DOHH2 (cell line): ENCODE measurements around the gene EME2.

Experiments used
- EZH2phosphoT487 ChIP-seq: fragments of 200-600 bp; sonication (generic); IDR thresholded peaks from 2 replicates; pipeline ENCODE4 v1.6.1; 2017; ENCODE audit warnings: borderline replicate concordance, mild to moderate bottlenecking, antibody characterized with exemption, low read length, moderate library complexity, mixed read lengths
- TF ChIP-seq, protein P1 (sequence below): fragments of 200-600 bp; sonication (generic); IDR thresholded peaks from one replicate; pipeline ENCODE4 v1.5.1; 2014; ENCODE audit warnings: antibody characterized with exemption, mild to moderate bottlenecking, low read depth, low read length; ENCODE audit not compliant: poor library complexity, severe bottlenecking

DNA sequence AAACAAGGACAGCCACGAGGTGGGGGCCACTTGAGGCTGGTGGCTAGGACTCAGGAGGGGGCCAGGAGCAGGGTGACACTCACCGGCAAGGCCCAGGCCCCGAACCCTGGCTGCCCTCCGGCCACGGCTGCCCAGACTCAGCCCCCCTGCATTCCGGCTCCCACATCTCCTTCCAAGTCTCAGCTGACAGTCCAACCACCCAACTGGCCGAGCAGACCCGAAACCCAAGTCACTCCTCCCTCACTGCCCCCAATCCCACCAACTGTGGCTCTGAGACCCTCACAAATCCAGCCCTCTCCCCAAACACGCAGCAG, 44.6 kb downstream of the EME2 start:
- TF ChIP-seq, protein P1, sequence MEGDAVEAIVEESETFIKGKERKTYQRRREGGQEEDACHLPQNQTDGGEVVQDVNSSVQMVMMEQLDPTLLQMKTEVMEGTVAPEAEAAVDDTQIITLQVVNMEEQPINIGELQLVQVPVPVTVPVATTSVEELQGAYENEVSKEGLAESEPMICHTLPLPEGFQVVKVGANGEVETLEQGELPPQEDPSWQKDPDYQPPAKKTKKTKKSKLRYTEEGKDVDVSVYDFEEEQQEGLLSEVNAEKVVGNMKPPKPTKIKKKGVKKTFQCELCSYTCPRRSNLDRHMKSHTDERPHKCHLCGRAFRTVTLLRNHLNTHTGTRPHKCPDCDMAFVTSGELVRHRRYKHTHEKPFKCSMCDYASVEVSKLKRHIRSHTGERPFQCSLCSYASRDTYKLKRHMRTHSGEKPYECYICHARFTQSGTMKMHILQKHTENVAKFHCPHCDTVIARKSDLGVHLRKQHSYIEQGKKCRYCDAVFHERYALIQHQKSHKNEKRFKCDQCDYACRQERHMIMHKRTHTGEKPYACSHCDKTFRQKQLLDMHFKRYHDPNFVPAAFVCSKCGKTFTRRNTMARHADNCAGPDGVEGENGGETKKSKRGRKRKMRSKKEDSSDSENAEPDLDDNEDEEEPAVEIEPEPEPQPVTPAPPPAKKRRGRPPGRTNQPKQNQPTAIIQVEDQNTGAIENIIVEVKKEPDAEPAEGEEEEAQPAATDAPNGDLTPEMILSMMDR = no peak
- TF ChIP-seq EZH2phosphoT487 = no peak
